HG03520 (cell line): ENCODE results near the gene SLC2A9.

Source experiments
- ATAC-seq: cut with Tn5 transposase; IDR thresholded peaks from one replicate; pipeline ENCODE4 v1.9.1; 2021; ENCODE audit warnings: mild to moderate bottlenecking, moderate library complexity; ENCODE audit not compliant: unreplicated experiment

Gene SLC2A9

DNA sequence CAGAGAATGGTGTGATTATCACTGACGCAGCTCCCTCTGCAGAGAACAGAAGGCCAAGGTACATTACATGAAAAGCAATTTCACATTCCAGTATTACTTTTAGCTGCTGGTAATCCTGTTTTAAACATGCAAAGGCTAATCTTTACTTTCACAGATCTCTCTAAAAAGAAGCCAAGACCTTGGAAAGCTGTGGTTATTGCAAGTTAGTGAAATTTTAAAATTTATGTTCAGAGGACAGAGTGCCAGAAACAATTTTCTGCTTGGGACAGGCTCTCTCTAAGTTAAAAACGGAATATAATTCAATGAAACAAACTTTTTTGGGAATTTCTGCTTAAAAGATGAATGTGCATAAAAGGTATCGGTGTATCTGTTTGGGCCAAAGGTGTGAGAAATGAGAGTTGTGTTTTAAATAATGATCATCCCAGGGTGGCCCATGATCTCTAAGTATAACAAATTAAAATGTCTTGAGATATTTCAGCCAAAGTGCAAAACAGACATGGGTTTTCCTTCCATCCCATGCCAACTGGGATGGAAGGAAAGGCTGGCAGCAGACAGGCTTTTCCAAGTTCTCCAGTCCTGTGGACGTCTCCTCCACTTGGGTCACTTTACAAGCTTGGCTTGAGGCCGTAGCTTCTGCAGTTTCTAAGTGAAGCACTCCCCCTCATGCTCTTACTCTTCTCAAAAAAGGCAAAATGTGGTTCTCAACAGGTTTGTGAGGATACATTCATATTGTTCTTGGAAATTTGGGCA, 121.8 kb downstream of the SLC2A9 start:
- ATAC-seq: no peak

DNA sequence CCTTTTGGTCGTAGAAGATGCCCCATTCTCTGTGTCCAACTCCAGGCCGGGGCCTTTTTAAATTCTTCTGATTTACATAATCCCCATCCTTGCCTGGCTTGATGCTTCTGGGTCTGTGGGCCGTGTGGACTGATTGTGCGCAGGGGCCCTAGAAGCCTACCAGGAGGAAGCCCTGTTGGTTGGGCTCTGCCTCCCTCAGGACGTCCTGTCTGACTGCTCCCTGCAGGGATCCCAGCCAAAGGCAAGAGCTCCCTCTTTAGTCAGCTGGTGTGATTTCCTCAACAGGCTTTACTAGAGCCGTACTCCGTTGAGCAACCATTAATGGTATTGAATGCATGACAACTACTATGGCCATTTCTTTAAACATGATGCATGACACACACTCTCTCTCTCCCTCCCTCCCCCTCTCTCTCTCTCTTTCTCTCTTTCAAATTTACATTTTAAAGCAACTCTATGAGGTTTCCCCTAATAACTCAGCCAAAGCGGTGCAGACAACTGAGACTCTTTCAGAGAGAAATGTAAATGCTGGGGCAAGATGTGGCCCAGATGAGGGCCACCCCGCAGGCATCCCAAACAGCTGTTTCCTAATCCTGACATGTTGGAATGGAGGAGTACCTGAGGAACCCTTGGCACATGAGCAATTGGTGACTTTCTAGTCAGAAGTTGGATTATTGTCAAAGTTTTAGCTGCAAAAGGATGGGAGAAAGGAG, 122.5 kb downstream of the SLC2A9 start:
- no peak for ATAC-seq

DNA sequence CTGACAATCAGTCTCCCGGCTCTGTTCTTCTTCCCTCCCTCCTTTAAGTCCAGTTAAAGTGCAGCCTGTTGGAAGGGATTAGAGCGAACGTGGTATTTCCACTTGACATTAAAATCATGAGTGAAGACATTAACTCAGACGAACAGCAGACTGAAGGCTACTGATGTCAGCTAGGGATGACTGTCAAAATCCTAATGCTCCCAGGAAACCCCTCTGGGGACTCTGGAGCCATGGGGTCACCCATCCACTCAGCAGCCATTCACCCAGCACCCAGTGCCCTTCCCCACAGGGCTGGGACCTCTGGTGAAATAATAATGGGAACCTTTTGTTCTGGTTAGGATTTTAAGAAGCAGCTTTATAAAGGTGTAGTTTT, 126.0 kb downstream of the SLC2A9 start:
- ATAC-seq: no peak

DNA sequence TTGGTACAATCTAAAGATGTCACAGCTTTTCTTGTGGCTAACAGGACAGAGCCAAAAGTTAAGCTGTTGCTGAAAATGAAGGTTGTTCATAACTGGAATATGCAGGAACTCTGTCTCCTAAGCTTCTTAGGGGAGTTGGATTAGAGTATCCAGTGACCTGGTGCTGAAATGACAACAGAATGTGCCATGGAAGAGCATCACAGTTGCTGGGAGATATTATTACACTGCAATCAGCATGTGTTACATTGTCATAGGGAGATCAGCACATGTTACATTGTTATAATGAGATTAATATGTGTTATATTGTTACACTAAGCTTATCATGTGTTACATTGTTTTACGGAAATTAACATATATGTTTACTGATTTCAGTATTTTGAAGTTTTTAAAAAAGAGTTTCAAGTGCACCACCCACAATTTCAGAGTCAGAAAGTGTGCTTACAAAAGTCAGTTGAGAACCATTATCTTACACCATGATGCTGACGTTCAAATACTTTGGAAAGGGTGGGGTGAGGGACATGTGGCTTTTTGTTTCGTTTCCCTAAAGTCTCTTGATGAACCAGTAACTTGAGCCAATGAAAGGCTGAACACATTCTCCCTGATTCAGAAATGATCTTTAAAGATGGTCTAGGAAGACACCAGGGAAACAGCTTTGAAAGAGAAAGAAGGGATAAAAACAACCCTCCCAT, 126.5 kb downstream of the SLC2A9 start:
- ATAC-seq: no peak

DNA sequence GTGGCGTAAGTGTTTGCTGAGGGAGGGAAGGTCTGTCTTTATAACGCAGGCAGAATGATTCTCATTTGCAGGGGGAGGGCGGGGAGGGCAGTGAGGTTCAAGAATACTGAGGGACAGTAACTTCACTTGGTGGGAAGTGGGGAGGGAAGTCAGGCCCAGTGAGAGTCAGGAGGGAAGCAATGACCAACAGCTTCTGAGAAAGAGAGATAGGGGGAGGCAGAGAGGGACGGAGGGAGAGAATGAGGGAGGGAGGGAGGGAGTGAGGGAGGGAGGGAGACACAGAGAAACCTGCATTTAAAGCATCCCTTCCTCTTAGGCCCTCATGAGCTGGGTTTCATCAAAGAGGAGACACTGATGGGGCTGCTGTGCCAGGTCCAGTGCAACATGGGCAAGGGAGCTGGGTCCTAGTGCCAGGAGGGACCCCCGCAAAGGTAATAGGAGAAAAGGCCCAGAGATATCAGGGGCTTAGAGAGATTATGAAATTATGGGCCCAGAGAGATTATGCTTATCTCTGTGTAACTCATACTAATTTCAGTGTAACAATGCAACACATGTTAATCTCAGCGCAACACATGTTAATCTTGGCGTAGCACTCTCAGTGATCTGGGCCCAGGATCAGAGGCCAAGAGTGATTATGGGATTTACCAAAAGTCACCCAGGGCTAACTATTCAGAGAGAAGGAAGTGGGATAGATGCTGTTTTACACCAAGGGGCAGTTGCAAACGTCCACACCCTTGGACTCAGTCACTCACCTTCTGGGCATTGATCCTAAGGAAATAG, 127.8 kb downstream of the SLC2A9 start:
- no peak for ATAC-seq

DNA sequence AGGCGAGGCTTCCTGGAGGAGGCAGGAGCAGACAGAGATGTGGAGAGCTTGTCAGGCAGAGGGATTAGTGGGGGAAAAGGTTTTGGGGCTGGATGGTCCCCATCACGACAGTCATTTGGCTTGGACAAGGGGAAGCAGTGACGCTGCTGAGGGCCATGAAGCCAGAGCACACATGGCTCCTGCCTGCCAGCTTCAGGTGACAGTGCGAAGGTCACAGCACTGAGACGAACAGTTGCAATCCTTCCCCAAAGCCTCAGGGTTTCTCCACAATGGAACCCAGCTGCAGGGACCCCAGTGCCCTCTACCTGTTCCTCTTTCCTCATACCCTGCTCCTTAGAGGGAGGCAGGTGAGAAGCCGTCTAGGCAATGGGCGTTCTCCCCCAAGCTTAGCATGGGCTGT, 129.6 kb downstream of the SLC2A9 start:
- no peak for ATAC-seq

DNA sequence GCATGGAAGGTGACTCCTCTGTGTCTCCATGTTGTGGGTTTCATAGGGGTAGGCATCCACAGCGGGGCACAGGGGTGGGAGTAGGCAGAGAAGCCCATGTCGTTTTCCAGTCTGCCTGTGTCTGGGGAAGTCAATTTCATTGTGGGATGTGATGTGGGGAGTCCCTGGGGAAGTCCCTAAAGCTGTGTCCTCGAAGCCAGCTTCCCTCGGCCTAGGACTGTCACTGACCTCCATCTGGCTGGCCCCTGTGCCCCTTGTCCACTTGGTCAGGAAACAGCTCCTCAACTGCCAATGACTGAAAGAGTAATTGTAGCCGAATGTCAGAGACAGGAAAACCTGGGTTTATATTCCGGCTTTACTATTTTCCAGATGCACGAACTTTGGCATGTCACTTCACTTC, 130.2 kb downstream of the SLC2A9 start:
- ATAC-seq: no peak

DNA sequence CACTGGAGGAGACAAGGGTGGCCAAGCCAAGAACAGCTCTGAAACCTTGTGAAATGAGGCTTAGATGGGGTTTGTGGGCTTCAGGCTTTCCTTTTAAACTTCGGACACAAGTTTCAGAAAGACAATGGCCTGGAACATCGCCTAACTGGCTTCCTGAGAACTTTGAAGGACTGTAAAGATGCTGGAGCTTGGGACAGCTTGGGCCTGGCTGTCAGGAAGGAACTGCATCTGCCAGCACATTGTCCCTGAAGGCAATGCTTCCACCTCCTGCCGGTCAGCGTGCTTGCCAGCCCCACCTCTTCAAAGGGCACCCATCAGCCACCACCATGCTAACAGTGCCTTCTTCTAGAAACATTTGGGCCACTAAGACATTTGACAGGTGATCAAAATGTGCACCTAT, 132.0 kb downstream of the SLC2A9 start:
- no peak for ATAC-seq

DNA sequence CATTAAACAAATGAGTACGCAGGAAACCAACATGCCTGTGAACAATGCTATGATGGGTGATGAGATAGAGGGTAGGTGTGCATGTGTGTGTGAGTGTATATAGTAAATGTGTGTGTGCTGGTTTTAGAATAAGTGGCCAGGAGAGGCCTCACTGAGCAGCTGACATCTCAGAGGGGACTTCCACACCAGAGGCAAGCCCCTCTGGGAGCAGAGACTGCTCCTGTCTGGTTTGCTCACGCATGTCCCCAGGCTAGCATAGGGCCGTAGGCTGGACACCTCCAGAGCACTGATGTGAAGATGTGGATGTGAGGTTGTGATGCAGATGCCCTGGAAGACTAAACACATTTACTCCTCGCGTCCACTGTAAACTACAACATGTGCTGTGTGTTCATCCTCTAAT, 135.3 kb downstream of the SLC2A9 start:
- ATAC-seq: no peak

DNA sequence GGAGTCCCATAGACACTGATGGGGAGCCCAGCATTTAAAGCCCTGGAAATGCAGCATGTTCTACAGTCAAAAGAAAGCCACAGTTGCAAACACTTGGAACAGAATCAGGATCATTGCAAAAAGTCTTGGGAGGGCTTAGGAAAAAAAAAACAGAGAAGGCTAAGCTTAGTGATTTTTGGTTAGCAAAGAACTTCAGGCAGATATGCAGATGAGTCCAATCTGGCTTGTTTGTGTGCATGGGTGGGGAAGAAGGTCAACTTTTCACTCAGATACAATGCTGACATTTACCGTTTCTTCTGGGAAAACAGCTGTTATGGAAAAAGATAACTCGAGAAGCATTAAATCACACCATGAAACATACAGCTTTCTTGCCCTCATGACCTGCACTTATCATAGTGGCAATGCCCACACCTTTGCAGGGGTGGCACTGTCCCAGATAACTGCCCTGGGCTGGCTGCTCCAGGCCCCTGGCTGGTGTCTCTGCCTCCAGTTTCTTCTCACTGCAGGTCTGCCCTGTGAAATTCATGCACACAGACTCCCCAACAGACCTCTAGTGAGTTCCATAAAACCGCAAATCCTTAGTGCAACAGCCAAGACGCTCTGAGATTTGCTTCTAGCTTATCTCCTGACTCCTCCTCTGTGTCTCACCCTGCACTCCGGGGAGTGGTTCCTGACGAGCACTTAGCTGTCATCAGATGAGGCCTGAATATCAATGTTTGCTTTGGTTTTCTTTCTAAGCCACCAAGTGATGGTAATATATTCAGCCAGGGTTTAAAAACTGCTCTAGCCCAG, 140.7 kb downstream of the SLC2A9 start:
- ATAC-seq: no peak

DNA sequence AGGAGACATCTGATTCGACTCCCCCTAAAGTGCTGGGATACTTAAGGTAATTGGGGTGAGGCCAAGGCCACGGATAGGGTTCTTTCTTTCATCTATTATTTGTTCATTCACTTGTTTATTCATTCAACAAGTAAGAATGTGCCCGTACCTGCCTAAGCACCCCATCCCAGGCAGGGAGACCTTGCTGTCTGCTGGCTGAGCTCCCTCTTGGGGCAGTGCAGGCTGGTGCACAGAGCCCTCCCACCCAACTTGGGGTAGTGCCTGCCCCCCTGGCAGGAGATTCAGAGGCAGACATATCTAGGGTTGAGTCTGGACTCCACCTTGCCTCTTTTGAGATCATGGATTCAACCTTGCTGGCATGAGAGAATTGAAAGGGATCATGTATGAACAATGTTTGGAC, 144.2 kb downstream of the SLC2A9 start:
- no peak for ATAC-seq

DNA sequence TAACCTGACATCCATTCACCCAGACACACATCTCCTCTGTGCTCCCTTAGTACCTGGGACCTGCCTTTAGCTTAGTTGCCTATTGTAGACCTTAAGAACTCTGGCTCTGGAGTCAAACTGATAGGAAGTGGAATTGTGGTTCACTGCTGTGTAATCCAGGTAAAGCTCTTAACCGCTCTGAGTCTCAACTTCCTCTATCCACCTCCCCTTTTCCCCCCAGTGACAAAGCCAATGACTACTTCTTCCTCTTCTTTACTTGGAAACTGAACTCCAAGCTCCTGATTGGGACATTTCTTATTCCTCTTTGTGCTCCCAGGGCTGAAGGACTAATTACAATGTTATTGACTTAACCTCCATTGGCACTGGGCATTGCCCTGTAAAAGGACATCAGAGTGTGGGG, 145.8 kb downstream of the SLC2A9 start:
- ATAC-seq: no peak

DNA sequence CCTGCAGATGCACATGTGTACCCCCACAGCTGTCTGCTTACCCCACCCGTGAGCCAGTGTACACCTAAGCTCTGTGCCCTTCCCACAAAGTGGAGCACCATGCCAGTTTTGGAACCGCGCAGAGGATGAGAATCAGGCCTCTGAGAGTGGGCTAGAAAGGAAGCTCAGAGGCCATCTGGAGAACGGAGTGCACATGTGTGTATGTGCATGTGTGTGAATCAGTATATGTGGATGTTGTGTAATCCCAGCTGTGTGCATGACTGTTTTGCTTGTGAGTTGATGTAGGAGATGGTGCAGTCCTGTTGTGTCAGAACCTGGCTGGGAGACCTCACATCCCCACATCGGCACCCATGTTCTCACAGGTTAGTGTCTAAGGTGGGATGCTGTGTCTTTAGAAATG, 146.9 kb downstream of the SLC2A9 start:
- ATAC-seq: no peak

DNA sequence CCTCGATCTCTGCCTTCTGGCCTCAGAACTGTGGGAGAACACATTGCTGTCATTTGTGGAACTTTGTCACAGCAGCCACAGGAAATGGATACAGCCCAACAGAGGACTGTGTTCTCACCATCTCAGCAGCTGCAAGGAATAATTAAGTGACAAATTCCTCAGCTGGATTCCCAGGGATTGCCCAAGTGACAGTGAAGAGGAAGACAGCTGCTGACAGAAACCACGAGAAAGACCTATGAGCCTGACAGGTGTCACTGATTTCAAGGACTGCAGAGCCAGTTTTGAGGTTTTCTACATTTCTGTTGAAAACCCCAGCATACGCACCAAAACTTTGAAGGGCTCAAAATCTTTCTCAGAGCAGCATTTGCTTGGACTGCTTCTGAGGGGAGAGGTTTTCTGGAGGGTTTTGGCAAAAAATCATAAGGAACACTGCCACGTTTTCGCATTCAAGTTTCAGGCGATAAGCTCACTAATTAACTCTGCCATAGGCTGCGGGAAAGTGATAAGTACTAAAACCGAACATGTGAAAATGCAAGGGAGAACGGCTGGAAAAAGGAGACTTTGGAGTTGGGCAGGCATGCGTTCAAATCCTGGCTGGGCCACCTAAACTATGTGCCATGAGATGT, 151.0 kb downstream of the SLC2A9 start:
- no peak for ATAC-seq

DNA sequence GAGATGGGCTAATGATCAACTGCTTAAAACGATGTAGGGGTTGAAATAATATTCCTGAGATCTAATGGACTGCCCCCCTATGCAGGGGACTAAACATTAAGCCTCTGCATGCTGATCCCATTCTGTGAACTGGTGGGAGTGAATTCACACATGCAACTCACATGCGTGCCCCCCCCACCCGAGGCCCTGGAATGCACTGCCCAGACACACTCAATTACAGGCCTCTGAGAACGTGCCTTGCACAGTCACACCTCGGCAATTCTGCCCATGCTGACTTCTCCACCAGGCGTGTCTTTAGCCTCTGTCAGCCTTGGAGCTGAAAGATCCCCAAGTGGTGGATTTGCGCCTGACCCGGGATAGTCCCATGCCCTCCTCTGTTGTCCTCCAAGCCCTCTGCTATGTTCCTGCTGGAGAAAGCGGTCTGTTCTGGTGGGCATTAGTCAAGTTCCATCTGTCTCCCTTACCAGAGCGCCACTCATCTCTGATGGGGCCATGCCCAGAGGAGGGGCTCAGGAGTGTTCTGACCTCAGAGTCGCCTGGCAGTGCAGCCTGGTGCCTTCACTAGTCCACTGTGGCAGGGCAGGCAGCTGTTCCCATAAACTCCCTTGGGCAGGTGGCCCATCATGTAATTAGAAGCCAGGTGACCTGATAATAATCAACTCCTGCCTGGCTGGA, 153.4 kb downstream of the SLC2A9 start:
- ATAC-seq: no peak

DNA sequence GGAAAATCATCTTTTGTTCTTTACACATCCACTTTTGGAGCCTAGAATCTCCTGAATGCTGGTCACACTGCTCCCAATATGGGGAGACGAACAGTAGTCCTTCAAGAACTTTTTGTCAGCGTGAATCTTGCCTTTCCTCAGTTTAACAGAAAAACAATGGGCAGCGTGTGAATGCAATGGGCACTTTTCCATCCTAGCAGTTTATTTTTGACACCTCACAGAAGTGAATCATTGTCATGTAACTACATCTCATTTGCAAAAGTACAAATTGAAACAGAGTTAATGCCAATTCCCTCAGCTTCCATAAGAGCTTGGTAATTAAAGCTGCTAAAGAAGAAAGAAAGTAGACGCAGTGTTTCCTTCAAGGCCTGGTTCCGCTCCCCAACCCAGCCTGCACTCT, 154.4 kb downstream of the SLC2A9 start:
- ATAC-seq: no peak

DNA sequence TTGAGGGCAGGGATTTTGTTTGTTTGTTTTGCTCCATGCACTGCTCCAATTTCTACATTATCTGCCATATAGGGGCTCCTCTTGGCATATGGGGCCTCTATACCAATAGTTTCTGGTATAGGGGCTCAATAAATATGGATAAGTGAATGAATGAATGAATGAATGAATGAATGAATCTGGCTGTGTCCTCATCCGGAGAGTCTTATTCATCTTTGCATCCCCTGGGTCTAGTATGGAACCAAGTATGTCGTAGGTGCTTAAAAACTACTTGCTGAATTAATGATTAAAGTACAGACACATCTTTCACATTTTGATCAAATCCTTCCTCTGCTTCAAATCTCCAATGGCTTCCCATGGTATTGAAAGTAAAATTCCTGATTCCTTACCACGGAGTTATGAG, 159.7 kb downstream of the SLC2A9 start:
- no peak for ATAC-seq

DNA sequence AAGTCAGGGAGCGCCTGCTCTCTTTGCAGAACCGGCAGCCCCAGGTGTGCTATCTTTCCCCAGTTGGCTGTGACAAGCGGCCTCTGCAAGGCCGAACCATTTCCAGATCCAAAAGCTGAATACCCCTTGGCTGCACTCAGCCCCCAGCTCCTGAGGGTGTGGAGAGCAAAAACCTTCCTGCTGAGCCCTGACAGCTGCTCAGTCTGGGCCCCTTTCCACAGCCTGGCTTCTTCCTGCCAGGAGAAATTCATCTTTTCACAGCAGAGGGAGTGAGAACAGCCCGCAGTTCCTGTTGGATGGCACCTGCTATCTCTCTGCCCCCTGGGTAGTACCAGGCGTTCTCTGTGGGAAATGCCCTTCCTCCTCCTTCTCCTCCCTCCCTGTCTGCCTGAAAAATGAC, 161.5 kb downstream of the SLC2A9 start:
- no peak for ATAC-seq

DNA sequence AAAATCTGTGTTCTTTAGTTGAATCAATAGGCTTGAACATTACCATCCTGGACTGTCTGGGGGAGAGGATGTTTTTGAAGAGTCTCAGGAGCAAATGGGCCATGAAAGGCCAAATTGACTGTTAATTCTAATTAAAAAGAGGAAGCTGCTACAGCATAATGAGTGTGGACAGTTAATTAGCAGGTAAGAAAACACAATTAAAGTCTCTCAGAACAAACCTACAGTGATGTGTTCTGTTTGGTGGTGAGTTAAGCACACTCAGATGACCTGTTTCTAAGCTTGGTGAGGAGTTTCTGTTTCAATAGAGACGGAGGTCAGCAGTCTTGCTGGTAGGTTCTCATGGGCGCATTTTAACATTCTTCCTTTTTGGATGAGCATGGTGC, 171.8 kb downstream of the SLC2A9 start:
- ATAC-seq: no peak
